Uterus (tissue), 2 donors: ENCODE measurements around the gene PAN3.

Source experiments
- POLR2A ChIP-seq, 2 donors: fragments of 450-650 bp; IDR thresholded peaks; one replicate each; pipeline ENCODE4 v1.6.1; 2016; ENCODE audit warnings: antibody characterized with exemption in 2 of 2, mild to moderate bottlenecking in 1 of 2, moderate library complexity in 1 of 2
- TF ChIP-seq, protein P1 (sequence below), 4 experiments: fragments of 200-600 bp in 2 of 4; fragments of 450-650 bp in 2 of 4; sonication (generic) in 2 of 4; IDR thresholded peaks; one replicate each; pipeline ENCODE4 v1.5.1; 2016 to 2019; ENCODE audit warnings: antibody characterized with exemption in 4 of 4, mild to moderate bottlenecking in 2 of 4, moderate library complexity in 1 of 4

DNA sequence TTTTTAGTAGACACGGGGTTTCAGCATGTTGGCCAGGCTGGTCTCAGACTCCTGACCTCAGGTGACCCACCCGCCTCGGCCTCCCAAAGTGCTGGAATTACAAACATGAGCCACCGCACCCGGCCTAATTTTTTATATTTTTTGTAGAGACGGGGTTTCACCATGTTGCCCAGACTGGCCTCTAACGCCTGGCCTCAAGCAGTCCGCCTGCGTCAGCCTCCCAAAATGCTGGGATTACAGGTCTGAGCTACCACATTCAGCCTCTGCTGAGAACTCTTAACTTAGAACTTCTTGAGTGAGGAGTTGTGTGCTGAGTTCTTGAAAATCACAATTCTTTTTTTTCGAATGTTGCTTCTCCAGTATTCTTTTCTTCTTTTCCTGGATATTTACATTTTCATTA, 112.2 kb downstream of the PAN3 start:
- TF ChIP-seq, protein P1, sequence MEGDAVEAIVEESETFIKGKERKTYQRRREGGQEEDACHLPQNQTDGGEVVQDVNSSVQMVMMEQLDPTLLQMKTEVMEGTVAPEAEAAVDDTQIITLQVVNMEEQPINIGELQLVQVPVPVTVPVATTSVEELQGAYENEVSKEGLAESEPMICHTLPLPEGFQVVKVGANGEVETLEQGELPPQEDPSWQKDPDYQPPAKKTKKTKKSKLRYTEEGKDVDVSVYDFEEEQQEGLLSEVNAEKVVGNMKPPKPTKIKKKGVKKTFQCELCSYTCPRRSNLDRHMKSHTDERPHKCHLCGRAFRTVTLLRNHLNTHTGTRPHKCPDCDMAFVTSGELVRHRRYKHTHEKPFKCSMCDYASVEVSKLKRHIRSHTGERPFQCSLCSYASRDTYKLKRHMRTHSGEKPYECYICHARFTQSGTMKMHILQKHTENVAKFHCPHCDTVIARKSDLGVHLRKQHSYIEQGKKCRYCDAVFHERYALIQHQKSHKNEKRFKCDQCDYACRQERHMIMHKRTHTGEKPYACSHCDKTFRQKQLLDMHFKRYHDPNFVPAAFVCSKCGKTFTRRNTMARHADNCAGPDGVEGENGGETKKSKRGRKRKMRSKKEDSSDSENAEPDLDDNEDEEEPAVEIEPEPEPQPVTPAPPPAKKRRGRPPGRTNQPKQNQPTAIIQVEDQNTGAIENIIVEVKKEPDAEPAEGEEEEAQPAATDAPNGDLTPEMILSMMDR (IDR thresholded peaks at IDR 0.05), result no peak
- no peak for TF ChIP-seq POLR2A (IDR thresholded peaks at IDR 0.05)
